Stimulated activated naive CD4-positive, alpha-beta T cell (primary cell): ENCODE data around the gene ATP5PO.
A peak's percentile ranks its signal among the peaks of the same experiment; 100 is the strongest.
"Not testable (repeated sequence)": the region's sequence is repeated elsewhere in the genome, so short reads cannot be mapped to it uniquely, and the experiment has no call there.

ENCODE experiments used
- DNase-seq, 6 experiments: peaks; one replicate each; lab custom pipeline; 2025; lab: John Stamatoyannopoulos, UW

Gene ATP5PO

GRCh38 chr21:33940881-33941245 lies 25.3 kb upstream of the ATP5PO start:
- no peak for DNase-seq

GRCh38 chr21:33940164-33940880 lies 24.7 kb upstream of the ATP5PO start:
- no peak for DNase-seq

DNA sequence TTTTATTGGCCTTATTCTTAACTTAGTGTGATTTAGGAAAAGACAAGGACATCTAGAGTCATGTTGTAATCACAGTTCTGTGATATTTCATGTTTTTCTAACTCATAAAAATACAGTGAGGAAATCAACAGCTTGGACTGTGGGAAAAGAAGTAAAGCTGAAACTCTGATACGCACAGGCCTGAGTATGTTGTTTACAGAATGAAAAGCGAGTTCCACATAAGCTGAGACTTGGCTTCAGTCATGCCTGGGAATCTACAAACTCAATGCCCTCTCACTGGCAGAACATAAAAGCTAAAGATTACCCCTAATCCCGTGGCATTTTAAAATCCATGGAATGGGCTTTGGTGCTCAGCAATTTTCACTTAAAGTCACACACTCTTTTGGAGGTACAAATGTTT lies 23.6 kb upstream of the ATP5PO start:
- no peak for DNase-seq

DNA sequence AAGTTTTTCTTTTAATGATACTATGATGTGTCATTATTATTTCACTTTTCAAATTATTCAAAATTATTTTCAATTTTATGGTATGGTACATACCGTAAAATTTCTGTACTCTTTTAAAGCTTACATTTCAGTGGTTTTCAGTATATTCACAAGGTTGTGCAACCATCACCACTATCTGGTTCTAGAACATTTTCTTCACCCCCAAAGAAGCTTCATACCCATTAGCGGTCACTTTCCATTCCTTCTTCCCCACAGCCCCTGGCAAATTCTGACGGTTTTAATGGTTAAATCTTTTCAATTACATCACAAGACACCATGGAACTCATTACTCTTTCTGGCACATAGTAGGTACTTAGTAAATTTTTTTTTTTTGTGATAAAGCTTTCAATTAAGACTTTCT lies 22.8 kb upstream of the ATP5PO start:
- no peak for DNase-seq

GRCh38 chr21:33937931-33938339 lies 22.3 kb upstream of the ATP5PO start:
- DNase-seq = peak in 2 of 6 experiments; percentile 15 to 26

GRCh38 chr21:33937146-33937545 lies 21.5 kb upstream of the ATP5PO start:
- peak in 2 of 6 experiments; percentile 8 to 60 for DNase-seq

- peak; percentile 22 to 80 (median 68) for DNase-seq
These were observed 20.9 kb upstream of the ATP5PO start for GRCh38 chr21:33936301-33937038.

- no peak for DNase-seq
These were observed 17.1 kb upstream of the ATP5PO start for GRCh38 chr21:33932731-33933130.

GRCh38 chr21:33931799-33932390 lies 16.3 kb upstream of the ATP5PO start:
- DNase-seq = peak in 1 of 6 experiments; percentile 20

GRCh38 chr21:33931052-33931798 lies 15.6 kb upstream of the ATP5PO start:
- DNase-seq = peak; percentile 40 to 88 (median 73)

DNA sequence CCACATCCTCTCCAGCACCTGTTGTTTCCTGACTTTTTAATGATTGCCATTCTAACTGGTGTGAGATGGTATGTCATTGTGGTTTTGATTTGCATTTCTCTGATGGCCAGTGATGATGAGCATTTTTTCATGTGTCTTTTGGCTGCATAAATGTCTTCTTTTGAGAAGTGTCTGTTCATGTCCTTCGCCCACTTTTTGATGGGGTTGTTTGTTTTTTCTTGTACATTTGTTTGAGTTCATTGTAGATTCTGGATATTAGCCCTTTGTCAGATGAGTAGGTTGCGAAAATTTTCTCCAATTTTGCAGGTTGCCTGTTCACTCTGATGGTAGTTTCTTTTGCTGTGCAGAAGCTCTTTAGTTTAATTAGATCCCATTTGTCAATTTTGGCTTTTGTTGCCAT lies 10.6 kb upstream of the ATP5PO start:
- not testable (repeated sequence) for DNase-seq

DNA sequence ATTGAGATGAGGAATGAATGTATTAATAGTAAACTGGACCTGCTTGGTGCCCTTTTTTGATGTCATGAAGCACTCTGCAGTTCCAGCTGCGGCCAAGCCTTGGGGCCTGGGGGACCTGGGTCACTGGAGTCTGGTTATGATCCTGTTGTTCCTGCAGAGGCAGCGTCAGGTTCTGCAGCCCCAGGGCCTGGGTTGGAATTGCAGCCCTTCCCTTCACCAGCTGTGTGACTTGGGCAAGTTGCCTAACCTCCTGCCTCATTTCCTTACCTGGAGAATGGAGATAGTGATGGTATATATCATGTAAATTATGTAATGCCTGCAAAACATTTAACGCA lies 9.1 kb upstream of the ATP5PO start:
- DNase-seq = no peak

- DNase-seq = peak; percentile 59 to 90 (median 82)
These were observed 8.6 kb upstream of the ATP5PO start for GRCh38 chr21:33924079-33924765.

DNA sequence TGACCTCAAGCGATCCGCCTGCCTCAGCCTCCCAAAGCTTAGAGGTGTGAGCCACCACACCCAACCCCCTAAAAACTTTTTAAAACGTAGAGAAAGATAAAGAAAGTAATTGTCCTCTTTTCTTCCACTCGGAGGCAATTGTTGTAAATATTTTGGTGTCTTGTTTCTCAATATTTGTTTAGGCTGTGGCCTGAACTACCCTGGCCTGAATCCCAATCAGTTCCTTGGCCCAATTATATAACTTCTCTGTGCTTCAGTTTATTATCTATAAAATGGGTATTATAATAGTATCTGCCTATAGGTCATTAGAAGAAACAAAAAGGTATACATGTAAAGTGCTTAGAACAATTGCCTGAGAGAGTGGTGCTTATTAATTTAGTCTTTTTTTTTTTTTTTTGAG lies 1.8 kb upstream of the ATP5PO start:
- no peak for DNase-seq

DNA sequence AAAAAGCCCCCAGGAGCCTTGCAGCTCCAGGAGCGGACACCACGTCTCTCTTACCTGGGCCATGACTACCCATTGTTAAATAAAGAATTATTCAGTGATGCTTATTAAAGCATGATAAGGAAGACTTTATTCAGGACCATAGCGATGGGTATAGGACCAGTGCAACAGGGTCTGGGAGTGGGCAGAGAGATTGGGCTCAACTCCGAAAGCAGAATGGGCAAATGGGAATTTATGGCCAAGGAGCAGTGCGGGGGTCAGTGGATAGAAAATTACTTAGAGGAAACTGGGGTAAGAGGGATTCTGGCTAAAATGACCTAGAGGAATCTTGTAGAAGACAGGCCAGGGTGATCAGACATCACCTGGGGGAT lies 580 bp upstream of the ATP5PO start:
- no peak for DNase-seq

DNA sequence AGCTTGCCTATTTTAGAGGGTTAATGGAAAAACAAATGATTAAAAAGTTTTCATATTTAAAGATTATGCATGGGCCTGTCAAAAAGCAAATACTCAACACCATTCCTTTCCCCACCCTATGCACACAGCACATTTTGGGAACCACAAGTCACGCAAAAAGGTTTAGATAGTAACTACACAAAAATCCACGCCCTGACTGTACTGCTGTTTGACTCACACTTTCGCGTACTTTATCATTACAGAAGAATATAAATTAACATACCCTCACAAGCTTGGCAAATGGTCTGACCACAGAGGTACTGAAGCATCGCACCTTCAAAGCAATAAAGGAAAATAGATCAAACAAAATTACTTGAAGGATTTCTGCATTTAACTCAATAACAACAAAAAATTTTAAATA lies 1.4 kb downstream of the ATP5PO start:
- DNase-seq = no peak

DNA sequence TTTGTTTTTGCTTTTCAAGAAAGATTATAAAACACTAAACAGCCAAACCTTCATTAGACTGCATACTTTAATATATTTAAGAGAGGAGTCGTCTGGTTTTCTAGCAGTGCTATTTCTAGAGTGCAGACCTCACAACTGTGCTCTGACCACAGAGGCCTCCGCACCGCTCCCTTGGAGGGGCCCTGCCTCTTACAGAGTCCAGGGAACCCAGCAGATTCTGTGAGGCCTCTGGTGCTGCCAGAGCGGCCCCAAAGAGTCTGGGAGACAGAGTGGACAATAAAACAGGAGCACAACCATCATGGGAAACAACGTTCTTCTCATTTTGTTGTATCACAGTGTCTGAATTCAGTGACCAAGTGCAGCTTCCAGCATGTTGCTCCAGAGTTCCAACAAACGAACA lies 5.8 kb downstream of the ATP5PO start:
- no peak for DNase-seq

- DNase-seq = no peak
These were observed 6.8 kb downstream of the ATP5PO start for GRCh38 chr21:33908760-33909159.

DNA sequence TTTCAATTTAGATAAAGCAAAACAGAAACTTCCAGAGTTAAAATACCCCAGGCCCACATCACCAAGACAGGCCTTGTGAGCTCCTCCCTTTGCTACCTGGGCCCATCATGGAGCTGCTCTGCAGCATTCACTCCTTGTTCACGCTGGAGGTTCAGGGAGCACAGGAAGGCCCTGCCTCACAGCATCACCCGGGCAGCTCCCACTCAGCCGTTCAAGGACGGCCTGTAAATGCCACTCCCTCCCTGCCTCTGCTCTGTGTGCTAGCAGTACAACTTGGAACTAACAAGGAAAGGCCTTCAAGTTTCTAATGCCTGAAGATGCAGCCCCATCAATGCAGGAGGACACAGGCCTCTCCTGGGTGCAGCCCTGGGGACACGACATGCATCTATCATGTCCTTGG lies 11.6 kb downstream of the ATP5PO start:
- DNase-seq = no peak

DNA sequence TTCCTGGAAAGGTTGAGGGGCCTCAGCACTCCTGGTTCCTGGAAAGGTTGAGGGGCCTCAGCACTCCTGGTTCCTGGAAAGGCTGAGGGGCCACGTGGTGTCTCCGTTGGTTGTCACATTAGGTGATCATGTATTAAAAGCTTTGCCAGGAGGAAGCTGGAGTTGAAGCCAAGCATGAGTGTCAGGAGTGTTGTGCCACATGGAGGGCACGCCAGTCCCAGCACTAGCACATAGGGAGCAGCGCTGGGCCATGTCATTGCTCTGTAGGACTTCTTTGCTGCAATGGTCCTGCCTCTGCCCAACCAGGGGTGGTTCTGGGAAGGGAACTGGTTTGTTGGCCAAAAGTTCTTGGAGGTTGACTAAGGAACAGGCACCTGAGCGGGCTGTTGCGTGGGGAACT lies 13.3 kb downstream of the ATP5PO start:
- no peak for DNase-seq

- DNase-seq = no peak
These were observed 14.0 kb downstream of the ATP5PO start for GRCh38 chr21:33901412-33902288.
